ENCODE measurements around the gene NAPEPLD.

The NAPEPLD gene

GRCh38 chr7:103130901-103131624, 17.8 kb downstream of the NAPEPLD start:
- TF ChIP-seq CSDC2 (CRISPR knock-in tag; IDR thresholded peaks at IDR 0.05) (no peak), ZNF565 (CRISPR knock-in tag; conservative IDR thresholded peaks at IDR 0.05; ENCODE audit: low read depth) (no peak), ISL1 (CRISPR knock-in tag; IDR thresholded peaks at IDR 0.05) (no peak), SNAI2 (CRISPR knock-in tag; IDR thresholded peaks at IDR 0.05) (no peak), ARNTL (CRISPR knock-in tag; IDR thresholded peaks at IDR 0.05; ENCODE audit: borderline replicate concordance, low read depth) (no peak), CREB5 (CRISPR knock-in tag; IDR thresholded peaks at IDR 0.05; ENCODE audit: low read depth) (no peak)
- ATAC-seq = no peak

GRCh38 chr7:103129702-103130549, 19.0 kb downstream of the NAPEPLD start:
- ATAC-seq = no peak

GRCh38 chr7:103127006-103127405, 21.9 kb downstream of the NAPEPLD start:
- TF ChIP-seq SNAI2 (CRISPR knock-in tag; IDR thresholded peaks at IDR 0.05) (no peak), CREB5 (CRISPR knock-in tag; IDR thresholded peaks at IDR 0.05; ENCODE audit: low read depth) (no peak), ZFP30 (CRISPR knock-in tag; IDR thresholded peaks at IDR 0.05) (no peak), GLIS3 (CRISPR knock-in tag; IDR thresholded peaks at IDR 0.05) (no peak), TOX (CRISPR knock-in tag; IDR thresholded peaks at IDR 0.05; ENCODE audit: borderline replicate concordance) (no peak), ZNF565 (CRISPR knock-in tag; conservative IDR thresholded peaks at IDR 0.05; ENCODE audit: low read depth) (no peak), OSR1 (CRISPR knock-in tag; IDR thresholded peaks at IDR 0.05) (no peak), POU6F1 (CRISPR knock-in tag; IDR thresholded peaks at IDR 0.05; ENCODE audit: borderline replicate concordance, low read depth) (no peak), ZNF70 (CRISPR knock-in tag; IDR thresholded peaks at IDR 0.05) (no peak), ZC3H10 (CRISPR knock-in tag; IDR thresholded peaks at IDR 0.05) (no peak), ISL1 (CRISPR knock-in tag; IDR thresholded peaks at IDR 0.05) (no peak), TCF4 (CRISPR knock-in tag; IDR thresholded peaks at IDR 0.05; ENCODE audit: borderline replicate concordance) (no peak)
- ATAC-seq = no peak

More at GRCh38 chr7:103129702-103130549, 19.0 kb downstream of the NAPEPLD start:
- TF ChIP-seq ZNF70 (CRISPR knock-in tag; IDR thresholded peaks at IDR 0.05) (no peak), ARNTL (CRISPR knock-in tag; IDR thresholded peaks at IDR 0.05; ENCODE audit: borderline replicate concordance, low read depth) (no peak), ESRRG (CRISPR knock-in tag; IDR thresholded peaks at IDR 0.05) (no peak), CSRNP3 (CRISPR knock-in tag; IDR thresholded peaks at IDR 0.05) (no peak), RARB (CRISPR knock-in tag; IDR thresholded peaks at IDR 0.05) (no peak), ZFP3 (CRISPR knock-in tag; IDR thresholded peaks at IDR 0.05) (no peak), ZFP30 (CRISPR knock-in tag; IDR thresholded peaks at IDR 0.05) (no peak), ZNF8 (CRISPR knock-in tag; IDR thresholded peaks at IDR 0.05) (no peak)

- no peak for ATAC-seq
- TF ChIP-seq ZNF565 (CRISPR knock-in tag; conservative IDR thresholded peaks at IDR 0.05; ENCODE audit: low read depth) (no peak), SNAI2 (CRISPR knock-in tag; IDR thresholded peaks at IDR 0.05) (no peak), BACH2 (CRISPR knock-in tag; IDR thresholded peaks at IDR 0.05; ENCODE audit: borderline replicate concordance) (no peak), ZC3H10 (CRISPR knock-in tag; IDR thresholded peaks at IDR 0.05) (no peak), ZNF70 (CRISPR knock-in tag; IDR thresholded peaks at IDR 0.05) (no peak), POU6F1 (CRISPR knock-in tag; IDR thresholded peaks at IDR 0.05; ENCODE audit: borderline replicate concordance, low read depth) (no peak), OSR1 (CRISPR knock-in tag; IDR thresholded peaks at IDR 0.05) (no peak), TSHZ2 (CRISPR knock-in tag; IDR thresholded peaks at IDR 0.05) (no peak), CREB5 (CRISPR knock-in tag; IDR thresholded peaks at IDR 0.05; ENCODE audit: low read depth) (no peak), TCF4 (CRISPR knock-in tag; IDR thresholded peaks at IDR 0.05; ENCODE audit: borderline replicate concordance) (no peak)
Observed at GRCh38 chr7:103124429-103124979, 24.4 kb downstream of the NAPEPLD start.
